CD4-positive, alpha-beta T cell treated with Interferon gamma for 1 hour (primary cell): Measurements from ENCODE around the gene C1orf198.
"Not testable (repeated sequence)": the region's sequence is repeated elsewhere in the genome, so short reads cannot be mapped to it uniquely, and the experiment has no call there.

Experiments used
- DNase-seq: peaks from one replicate; pipeline ENCODE4 v3.0.0-alpha.2; 2020

Gene C1orf198

DNA sequence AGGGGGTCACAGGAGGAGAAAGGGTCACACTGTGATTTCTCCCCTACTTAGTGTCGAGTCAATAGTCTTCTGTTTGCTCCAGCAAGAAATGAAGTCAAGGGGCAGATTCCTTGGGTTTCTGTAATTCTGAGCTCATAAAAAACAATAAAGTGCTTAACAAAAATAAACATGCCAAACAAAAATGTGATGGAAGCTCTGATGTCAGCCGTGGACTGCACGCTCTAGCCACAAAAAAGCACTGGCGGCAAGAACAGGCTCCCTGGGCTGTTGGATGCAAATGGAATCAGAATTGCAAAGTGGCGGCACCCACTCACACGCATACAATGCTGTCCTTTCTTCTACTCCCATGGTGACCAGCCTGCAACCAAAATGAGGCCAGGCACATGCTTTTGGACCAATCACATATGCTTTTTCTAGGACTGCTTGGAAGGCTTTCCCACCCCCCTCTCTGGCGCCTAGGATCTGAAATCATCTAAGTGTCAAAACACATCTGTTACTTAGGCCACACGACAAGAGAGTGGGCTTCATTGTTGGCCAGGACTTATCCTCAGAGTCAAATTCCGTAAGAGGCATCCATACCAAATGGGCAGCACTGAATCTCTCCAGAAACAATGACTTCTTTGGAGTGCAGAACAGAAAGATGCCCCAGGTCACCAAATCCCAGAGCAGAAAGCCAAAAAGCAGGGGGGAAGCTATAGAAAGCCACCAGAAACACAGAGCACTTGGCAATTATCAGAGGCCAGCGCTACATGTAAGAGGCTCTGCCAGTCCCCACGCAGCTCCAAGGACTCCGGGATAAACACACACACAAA is 9.2 kb downstream of the C1orf198 start:
- no peak for DNase-seq

DNA sequence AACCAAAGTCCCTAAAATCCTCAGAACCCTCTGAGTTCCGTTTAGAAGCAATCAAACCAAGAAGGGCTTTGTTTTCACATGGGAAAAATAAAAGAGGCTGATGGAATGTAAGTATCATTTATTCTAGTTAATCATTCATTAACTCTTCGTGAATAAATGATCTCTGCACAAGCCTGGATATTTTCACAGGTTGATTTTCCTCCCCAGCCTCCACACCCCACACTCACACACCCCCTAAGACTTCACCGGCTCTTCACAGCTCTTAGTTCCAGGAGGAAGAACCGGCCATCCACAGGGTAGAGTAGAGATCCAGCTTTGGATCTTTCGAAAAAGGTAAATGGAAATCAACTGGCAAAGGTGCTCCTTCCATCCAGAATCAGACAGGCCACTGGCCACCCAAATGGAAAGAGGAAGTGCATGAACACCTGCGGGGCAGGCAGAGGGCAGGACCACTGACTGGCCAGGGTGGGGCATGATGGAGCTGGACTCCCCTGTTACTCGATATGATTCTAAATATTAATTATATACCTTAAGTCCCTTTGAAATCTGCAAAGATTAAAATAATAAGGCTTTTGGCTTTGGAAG is 10.0 kb downstream of the C1orf198 start:
- no peak for DNase-seq

DNA sequence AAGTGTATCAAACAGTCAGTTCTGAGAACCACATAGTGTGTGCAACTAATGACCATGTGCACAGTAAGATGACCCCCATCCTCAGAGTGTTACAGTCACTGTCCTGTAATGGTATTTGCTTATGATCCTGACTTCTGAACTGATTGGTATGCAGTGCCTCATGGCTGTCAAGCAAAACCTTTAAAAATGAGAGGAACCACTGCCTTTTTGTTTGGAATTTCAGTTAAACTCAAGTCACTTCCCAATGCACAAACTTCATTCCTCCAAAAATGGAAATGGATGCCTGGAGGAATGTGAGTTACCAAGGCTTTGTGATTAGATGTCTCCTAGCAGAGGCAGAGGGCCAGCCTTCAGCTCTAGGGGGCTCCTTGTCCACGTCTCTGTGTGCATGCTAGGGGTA is 10.5 kb downstream of the C1orf198 start:
- DNase-seq = no peak

DNA sequence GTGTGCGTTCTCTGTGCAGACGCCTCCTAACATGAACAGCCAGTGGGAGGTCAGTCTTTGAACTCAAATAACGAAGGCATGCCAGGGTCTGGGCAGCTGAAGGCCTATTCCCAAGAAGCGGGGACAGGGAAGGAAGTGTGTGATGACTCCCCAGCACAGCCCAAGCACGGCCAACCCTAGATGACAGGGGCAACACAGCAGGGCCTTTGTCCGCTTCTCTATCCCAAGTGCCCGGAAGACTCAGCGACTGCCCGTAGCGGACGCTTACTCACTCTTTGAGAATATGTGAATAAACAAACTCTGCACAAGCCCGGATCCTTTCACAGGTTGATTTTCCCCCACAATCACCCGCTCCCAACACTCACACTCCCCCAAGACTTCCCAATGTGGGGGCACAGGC is 11.2 kb downstream of the C1orf198 start:
- DNase-seq = no peak

DNA sequence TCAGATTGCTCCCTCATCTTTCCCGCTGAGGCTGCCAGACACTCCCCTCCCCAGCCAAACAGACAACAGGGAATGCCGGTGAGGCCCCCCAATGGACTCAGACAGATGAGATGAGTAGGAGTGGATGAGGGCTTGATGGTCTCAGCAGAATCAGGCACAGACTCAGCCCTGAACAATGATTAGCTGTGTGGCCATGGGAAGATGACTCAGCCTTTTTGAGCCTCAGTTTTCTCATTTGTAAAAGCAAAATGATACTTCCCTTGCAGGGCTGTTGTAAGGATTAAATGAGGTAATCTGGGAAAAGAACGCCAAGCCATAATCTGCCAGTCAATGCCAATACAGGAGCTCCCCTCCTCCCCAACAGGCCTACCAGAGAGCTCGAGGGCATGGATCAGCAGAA is 12.4 kb downstream of the C1orf198 start:
- DNase-seq = no peak

DNA sequence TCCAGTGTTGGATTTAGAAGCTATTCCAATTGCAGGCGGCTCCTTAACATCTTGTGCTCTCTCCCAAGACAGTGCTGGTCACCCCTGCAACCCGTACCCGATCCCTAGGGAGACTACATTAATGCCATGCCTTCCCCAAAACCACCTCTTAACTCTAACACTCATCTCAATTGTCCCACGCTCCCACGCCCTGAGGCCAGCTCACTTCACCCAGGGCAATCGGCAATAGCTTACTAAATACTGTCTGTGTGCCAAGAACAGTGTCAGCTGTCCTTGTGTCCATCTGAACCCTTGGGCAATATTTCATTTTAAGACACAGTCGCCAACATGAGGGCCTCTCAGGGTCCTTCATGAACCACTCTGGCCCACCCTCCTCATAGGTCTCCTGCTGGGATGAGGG is 13.9 kb downstream of the C1orf198 start:
- no peak for DNase-seq

DNA sequence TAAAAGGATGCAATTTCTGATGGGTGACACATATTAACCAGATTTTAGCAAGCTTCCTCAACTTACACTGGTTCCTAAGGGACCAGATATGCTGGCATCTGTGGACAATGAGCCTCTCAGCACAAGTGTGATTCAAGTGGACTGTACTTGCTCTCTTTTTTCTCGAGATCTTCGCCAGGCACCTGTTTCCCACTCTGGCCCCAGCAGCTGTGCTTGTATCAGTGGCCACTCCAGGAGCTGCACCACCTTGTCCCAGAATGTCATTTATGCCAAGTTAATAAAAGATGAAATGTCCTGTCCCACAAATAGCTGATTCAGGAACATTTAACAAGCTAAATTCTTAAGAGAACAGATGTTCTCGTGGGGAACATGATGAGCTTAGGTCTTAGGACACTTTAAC is 14.6 kb downstream of the C1orf198 start:
- DNase-seq = no peak

DNA sequence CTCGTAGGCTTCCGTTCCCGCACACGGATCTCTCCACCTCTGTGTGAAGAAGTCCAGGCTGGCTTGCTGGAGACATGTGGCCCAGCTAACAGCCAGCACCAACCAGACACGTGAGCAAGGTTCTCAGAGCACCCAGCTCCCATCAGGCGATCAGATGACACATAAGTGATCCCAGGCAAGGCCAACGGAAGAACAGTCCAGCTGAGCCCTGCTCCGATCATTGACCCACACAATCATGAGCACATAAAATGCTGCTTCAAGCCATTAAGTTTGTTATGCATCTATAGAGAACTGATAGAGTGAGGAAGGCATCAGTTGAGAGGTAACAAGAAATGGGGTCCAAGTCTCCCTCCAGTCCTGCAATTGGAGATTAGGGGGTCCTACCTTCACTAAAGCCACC is 15.4 kb downstream of the C1orf198 start:
- no peak for DNase-seq

DNA sequence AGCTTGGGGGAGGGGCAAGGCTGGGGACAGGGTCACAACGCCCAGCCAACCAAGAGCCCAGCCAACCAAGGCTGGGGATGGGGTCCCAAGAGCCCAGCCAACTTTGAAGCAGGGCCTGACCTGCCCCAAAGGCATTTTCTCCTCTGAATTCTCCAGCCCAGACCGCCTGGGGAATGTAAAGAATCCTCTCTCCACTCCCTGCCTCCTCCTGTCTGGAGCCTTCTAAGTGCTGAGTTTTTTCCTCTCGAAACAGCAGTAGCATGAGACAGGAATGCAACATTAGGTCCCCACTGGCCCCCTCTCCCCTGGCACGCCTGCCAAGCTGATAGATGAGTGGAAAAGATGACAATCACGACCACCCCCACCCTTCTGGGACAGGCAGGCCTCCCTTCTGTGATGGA is 17.0 kb downstream of the C1orf198 start:
- DNase-seq = no peak

DNA sequence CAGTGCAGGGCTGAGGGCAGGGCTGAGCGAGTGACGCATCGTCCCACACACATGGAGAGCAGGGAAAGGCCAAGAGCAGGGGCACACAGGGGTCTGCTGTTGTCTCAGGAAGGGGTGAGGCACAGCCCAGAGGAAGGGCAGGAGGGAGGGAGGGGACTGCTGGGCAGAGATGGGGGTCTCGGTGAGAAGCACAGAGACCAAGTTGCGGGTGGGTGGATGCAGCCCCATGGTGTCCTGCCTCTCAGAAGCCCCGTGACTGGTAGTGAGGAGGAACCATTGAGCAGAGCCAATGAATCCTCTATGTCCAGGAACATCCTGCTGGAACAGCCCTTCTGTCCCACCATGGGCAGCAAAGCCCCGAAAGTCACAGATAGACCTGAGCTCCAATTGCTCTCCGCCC is 17.8 kb downstream of the C1orf198 start:
- DNase-seq = no peak

DNA sequence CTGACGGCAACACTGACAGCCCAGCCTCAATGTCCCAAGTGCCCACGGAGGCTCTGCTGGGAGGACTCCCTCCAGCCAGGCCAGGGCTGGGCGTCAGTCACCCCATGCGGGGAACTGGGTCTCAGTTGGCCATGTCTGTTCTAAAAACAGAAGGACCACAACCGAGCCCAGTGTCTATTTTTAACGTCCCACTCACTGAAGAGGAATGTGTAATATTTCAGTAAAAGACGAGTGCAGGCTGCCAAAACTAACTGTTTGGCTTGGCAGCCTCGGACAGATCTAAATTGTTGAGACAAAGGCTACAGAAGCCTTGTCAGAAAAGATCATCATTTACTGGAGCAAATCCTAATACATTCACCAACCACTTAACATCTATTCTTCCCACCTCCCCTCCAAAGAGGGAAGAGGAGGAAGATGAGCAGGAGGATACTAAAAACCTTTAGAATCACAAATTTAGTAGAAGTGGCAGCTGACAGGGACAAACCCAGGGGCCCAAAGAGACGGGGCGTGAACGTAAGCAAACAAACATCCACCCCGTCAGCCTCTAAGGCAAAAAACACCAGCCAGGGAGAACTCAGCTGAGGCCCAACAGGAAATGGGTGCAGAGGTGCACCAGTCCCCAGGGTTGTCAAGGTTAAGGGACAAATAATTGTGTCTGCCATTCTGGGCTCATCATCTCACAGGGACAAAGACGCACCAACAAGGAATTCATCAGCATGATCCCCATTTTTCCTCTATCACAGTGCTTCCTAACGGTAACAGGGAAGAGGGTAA is 18.7 kb downstream of the C1orf198 start:
- no peak for DNase-seq

DNA sequence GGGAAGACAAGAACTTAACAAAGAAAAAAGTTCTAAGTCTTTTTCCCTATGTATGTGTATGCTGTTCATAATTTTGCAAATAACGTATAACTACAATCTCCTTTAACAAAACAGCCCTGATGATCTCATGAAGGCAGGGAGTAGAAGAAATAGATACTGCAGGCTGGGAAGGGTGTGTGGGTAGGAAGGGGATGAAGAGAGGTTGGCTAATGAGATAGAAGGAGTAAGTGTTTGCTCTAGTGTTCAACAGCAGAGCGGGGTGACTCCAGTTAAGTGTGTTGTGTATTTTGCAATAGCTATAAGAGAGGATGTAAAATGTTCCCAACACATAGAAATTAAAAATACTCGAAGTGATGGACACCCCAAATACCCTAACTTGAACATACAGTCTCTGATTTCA is 20.1 kb downstream of the C1orf198 start:
- DNase-seq = no peak

DNA sequence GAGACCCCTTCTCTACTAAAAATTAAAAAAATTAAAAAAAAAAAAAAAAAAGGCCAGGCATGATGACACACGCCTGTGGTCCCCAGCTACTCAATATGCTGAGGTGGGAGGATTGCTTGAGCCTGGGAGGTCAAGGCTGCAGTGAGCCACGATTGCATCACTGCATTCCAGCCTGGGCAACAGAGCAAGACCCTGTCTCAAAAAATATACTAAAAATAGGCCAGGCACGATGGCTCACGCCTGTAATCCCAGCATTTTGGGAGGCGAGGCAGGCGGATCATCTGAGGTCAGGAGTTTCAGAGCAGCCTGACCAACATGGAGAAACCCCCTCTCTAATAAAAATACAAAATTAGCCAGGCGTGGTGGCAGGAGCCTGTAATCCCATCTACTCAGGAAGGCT is 23.1 kb downstream of the C1orf198 start:
- DNase-seq = not testable (repeated sequence)

DNA sequence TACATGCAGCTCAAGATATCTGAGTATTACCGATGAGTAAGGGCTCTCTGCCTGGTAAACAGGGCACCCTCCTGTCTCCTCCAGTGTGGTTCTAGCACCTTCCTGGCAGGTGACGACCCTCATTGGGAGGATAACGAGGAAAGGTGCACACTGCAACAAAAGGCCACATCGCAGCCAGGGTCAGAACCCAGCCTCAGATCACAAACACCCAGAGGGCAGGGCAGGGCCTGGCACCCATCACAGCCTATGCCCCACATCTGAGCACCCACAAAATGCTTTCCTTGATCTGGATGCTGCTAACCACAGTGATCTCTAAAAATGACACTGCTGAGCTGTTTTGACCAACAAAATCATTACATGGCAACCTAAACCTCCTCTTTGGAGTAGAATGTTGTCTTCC is 23.8 kb downstream of the C1orf198 start:
- DNase-seq = no peak

DNA sequence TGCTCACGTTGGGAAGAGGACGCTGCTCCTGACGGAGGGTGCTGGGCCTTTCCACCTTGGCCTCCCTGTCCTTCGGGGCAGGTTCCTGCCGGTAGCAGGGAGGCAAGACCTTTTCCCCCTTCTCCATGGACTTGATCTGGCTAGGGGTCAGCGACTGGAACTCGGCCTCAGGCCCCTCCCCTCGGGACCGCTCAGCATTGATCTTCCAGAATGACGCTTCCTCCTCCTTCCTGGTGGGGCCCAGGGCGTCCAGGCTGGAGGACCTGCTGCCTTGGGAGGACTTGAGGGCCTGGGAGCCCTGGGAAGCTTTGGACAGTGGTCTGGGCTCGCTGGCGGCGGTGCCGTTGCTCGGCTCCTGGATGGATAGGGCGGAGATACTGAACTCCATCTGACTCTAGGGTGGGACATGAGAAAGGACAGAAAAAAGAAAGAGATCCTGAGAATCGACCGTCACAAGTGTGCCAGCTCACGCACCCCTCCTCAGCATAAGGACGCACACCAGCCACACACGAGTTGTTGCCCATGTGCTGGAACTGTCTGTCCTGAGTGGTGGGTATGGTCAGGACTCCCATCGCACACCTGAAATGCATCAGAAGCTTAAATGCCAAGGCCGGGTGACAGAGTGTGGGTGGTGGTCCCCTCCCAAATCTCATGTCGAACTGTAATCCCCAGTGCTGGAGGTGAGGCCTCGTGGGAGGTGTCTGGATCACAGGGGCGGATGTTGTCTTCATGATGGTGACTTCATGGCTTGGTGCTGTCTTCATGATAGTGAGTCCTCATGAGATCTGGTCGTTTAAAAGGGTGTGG is 24.6 kb downstream of the C1orf198 start:
- no peak for DNase-seq

DNA sequence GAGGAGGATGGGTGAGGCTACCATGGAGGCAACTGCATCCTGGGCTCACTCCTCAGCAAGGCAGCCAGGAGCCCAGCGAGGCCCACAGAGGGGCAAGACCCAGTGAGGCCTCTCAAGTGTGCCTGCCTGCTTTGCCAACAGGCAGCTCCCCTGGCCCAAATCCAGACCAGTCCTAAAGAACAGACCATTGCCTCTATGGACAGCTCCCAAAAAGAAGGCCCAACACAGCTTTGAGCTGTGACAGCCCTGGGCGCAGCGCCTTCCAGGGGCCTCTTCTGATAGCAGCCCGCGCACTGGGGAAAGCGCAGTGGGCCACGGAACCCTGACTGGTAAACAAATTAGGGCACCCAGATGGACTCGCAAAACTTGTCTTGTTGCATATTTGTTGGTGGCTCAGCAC is 25.5 kb downstream of the C1orf198 start:
- DNase-seq = no peak

DNA sequence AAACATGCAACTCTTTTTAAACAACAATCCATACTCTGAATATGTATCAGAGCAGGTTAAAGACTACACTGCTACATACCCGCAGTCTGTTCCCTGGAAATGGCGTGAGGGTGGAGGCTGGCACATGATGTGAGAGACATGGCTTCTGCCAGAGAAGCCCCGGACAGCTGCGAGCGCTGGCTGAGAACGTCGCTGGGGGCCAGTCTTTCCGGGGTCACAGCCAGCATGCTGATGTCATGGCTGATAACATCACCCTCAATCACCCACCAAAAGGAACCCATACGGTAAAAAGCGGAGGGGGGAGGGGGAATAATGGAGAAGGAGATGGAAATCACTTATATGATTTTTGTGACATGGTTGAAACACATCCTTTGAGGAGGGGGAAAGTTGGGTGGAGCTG is 29.1 kb downstream of the C1orf198 start:
- DNase-seq = no peak

DNA sequence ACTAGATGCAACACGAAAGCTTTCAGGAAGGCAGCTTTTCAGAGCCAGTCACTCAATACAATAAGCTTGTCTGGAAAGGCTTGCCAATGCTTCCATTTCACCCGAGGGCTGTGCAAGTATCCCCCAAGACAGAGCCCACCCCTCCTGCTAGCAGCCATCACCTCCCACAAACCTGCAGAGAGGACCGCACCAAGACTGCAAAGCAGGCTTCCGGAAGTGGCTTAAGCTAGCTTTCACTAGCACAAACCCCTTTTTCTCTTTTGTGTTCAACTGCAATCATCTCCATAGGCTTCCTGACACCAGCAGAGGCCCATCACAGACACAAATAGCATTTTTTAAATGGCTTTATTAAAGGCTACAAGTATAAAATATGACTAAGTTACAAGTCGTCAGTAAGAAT is 31.5 kb downstream of the C1orf198 start:
- no peak for DNase-seq

DNA sequence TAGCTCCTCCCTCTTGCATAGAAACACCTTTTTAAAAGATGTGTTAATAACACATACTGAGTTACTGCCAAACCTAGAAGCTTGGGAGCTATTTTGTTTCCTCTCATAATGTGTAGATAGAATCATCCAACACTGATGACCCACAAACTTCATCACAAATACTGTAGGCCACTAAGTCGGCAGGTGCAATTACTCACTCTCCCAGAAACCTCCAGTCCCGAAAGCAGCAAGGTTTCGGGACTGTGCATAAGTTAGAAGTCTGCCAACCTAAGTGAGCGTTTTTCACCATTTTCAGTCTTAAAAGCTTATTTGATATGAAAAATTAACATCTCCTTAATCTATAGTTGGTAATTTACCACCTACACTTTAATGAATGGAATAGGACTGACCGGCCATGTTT is 32.0 kb downstream of the C1orf198 start:
- DNase-seq = no peak

DNA sequence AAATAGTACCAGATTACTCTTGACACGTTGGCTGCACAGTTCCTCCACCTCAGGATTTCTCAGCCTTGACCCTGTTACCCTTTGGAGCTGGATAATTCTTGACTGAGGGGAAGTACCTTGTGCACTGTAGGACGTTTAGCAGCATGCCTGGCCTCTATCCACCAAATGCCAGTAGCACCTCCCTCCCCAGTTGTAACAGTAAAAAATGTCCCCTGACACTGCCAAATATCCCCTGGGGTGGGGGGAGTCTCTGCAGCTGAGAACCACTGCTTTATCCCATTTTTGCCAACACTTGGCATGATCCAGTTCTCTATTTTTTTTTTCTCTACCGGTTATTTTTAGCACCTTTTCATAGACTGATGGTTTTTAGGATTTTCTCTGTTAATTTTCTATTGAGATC is 34.0 kb downstream of the C1orf198 start:
- DNase-seq = no peak

DNA sequence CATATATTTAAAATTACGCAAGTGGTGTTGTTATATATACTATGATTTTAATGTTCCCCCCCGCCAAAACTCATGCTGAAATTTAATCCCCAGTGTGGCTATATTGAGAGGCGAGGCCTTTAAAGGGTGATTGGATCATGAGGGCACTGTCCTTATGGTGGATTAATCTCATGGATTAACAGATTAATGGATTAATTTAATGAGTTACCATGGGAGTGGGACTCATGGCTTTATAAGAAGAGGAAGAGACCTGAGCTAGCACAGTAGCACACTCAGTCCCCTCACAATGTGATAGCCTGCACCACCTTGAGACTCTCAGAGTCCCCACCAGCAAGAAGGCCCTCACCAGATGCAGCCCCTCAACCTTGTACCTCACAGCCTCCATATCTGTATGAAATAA is 34.8 kb downstream of the C1orf198 start:
- no peak for DNase-seq

DNA sequence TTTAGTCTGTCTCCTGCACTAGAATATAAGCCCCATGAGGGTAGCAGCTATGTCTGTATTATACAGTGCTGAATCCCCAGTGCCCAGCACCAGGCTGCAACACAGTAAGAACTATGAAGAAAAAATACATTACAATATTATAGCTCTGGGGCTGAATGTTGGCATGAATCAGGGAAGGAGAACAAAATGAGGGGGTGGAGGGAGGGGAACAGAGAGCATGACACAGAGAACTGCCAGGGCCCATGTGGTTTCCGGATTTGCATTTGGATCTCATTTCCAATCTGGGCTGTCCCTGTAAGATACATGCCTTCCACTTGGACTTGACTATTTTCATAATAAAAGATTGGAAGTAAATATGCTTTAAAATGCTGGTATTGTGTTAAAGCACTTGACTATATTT is 35.8 kb downstream of the C1orf198 start:
- no peak for DNase-seq

DNA sequence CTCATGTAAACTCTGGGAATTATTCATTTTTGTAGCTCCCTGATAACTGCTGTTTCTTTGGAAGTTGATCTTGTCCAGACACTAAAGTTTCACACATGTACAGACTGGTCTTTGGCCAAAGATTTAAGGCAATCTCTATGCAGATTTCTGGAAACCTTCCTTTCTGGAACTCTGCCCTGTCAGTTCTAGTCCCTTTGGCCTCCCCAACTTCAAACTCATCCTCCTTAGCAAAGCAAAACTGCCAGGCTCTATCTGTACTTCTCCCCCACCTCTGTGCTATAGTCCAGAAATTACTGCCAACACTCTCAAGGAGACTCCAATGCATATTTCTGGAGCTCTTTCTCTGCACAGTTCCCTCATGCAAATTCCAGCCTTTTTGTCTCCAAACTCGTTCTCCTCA is 36.5 kb downstream of the C1orf198 start:
- DNase-seq = no peak
